SK-N-SH (cell line): Measurements from ENCODE around the gene ISYNA1.

Experiments
- EP300 ChIP-seq, 2 experiments: IDR thresholded peaks; 2 replicates each; pipeline versions ENCODE4 v1.4.0 to v1.6.1; 2012; ENCODE audit warnings: borderline replicate concordance in 1 of 2, low read depth in 1 of 2, low read length in 1 of 2
- GATA2 ChIP-seq: sonication (generic); formaldehyde crosslinking; IDR thresholded peaks from 2 replicates; pipeline ENCODE4 v1.5.0; 2020; ENCODE audit warnings: mild to moderate bottlenecking, missing genetic modification reagents
- JUND ChIP-seq: IDR thresholded peaks from 2 replicates; pipeline ENCODE4 v1.4.0; 2012
- MAX ChIP-seq: IDR thresholded peaks from 2 replicates; pipeline ENCODE4 v1.4.0; 2012; ENCODE audit warnings: low read depth
- NRF1 ChIP-seq: IDR thresholded peaks from 2 replicates; pipeline ENCODE4 v1.6.1; 2012; ENCODE audit warnings: low read depth, mild to moderate bottlenecking, low read length
- RAD21 ChIP-seq: IDR thresholded peaks from 2 replicates; pipeline ENCODE4 v1.6.1; 2012; ENCODE audit warnings: mild to moderate bottlenecking, low read length
- REST ChIP-seq: IDR thresholded peaks from 2 replicates; pipeline ENCODE4 v1.6.1; 2012; ENCODE audit warnings: mild to moderate bottlenecking, low read depth, low read length, moderate library complexity
- RFX5 ChIP-seq: IDR thresholded peaks from 2 replicates; pipeline ENCODE4 v1.6.1; 2012; ENCODE audit warnings: mild to moderate bottlenecking, improper control_type of control experiment, low read length
- RXRA ChIP-seq: IDR thresholded peaks from 2 replicates; pipeline ENCODE4 v1.4.0; 2012; ENCODE audit warnings: low read depth, mild to moderate bottlenecking, borderline replicate concordance
- TAF1 ChIP-seq: IDR thresholded peaks from 2 replicates; pipeline ENCODE4 v1.6.1; 2012; ENCODE audit warnings: low read depth, mild to moderate bottlenecking, low read length, moderate library complexity, borderline replicate concordance
- YY1 ChIP-seq: IDR thresholded peaks from 2 replicates; pipeline ENCODE4 v1.4.0; 2012; ENCODE audit warnings: low read depth, mild to moderate bottlenecking
- TF ChIP-seq, protein P1 (sequence below): fragments of 200-600 bp; sonication (generic); IDR thresholded peaks from 2 replicates; pipeline ENCODE4 v1.6.1; 2017; ENCODE audit warnings: antibody characterized with exemption, mild to moderate bottlenecking, moderate library complexity

DNA sequence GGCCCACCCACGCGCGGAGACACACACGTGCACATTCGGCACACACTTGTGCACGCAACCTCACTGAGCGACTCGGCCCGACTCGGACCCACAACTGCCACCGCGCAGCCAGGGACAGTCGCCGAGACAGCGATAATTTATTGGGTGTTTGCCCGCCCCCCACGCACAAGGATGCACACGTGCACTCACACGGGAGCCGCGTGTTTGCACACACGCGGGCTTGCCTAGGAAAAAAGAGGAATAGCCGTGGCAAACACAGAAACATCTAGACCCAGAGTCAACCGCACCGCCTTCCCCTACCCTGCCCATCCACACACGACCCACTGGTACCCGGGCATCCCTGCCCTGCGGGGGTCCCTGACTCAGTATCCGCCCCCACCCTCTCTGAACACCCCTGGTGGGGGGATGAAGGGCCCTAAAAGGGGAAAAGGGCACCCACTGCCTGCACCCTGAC lies 19.9 kb downstream of the ISYNA1 start:
- no peak for TF ChIP-seq TAF1
- no peak for TF ChIP-seq JUND
- no peak for TF ChIP-seq YY1
- no peak for TF ChIP-seq NRF1
- TF ChIP-seq, protein P1, sequence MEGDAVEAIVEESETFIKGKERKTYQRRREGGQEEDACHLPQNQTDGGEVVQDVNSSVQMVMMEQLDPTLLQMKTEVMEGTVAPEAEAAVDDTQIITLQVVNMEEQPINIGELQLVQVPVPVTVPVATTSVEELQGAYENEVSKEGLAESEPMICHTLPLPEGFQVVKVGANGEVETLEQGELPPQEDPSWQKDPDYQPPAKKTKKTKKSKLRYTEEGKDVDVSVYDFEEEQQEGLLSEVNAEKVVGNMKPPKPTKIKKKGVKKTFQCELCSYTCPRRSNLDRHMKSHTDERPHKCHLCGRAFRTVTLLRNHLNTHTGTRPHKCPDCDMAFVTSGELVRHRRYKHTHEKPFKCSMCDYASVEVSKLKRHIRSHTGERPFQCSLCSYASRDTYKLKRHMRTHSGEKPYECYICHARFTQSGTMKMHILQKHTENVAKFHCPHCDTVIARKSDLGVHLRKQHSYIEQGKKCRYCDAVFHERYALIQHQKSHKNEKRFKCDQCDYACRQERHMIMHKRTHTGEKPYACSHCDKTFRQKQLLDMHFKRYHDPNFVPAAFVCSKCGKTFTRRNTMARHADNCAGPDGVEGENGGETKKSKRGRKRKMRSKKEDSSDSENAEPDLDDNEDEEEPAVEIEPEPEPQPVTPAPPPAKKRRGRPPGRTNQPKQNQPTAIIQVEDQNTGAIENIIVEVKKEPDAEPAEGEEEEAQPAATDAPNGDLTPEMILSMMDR, result no peak
- TF ChIP-seq REST, result no peak
- no peak for TF ChIP-seq RFX5
- no peak for TF ChIP-seq MAX
- no peak for TF ChIP-seq EP300 (IDR thresholded peaks at IDR 0.05; ENCODE audit: borderline replicate concordance in 1 of 2, low read depth in 1 of 2, low read length in 1 of 2)
- no peak for TF ChIP-seq RAD21
- TF ChIP-seq RXRA, result no peak
- no peak for TF ChIP-seq GATA2 (CRISPR knock-in tag)
